Panc1 (cell line): ENCODE data around the gene MUC5B.

Experiments
- CTCF ChIP-seq: fragments of 450-650 bp; IDR thresholded peaks from 2 replicates; pipeline ENCODE4 v1.5.1; 2017; ENCODE audit warnings: mild to moderate bottlenecking
- POLR2AphosphoS5 ChIP-seq: IDR thresholded peaks from 2 replicates; pipeline ENCODE4 v1.6.1; 2012; ENCODE audit warnings: mild to moderate bottlenecking, low read depth, low read length, moderate library complexity
- REST ChIP-seq, 2 experiments: IDR thresholded peaks; 2 replicates each; pipeline ENCODE4 v1.6.1; 2011 to 2012; ENCODE audit warnings: low read depth in 2 of 2, control low read depth in 1 of 2, low read length in 1 of 2, mild to moderate bottlenecking in 1 of 2, moderate library complexity in 1 of 2; ENCODE audit not compliant: insufficient read depth in 1 of 2

GRCh38 chr11:1236316-1237127 lies 13.7 kb downstream of the MUC5B start:
- no peak for TF ChIP-seq CTCF
- TF ChIP-seq POLR2AphosphoS5, result no peak
- TF ChIP-seq REST (IDR thresholded peaks at IDR 0.05; ENCODE audit: insufficient read depth in 1 of 2, low read depth in 2 of 2, low read length in 1 of 2), result no peak
